Motor neuron (in vitro differentiated cells): ENCODE measurements around the gene RGS12. TPM values are rescaled to one million over a fixed set of nuclear protein-coding genes. Genes with fewer than 3 reads are reported as not detected.

Experiments used
- ATAC-seq, 8 experiments: fragments of 200-7000 bp; cut with Tn5 transposase; replicated peaks in 6 of 8; 2 replicates each; pipeline ENCODE4 v1.8.0; 2021; ENCODE audit warnings: mild to moderate bottlenecking in 8 of 8, moderate library complexity in 8 of 8
- H3K27ac ChIP-seq, 2 donors: fragments of 250-450 bp; sonication (Bioruptor Pico); 2 replicates each; pipeline ENCODE4 v1.9.0; 2021; ENCODE audit warnings: antibody characterized with exemption in 2 of 2, mild to moderate bottlenecking in 2 of 2, moderate library complexity in 1 of 2
- H3K4me1 ChIP-seq, 2 donors: fragments of 250-450 bp; sonication (Bioruptor Pico); replicated peaks in 1 of 2; 2 replicates each; pipeline ENCODE4 v1.6.1; 2021; ENCODE audit warnings: antibody characterized with exemption in 2 of 2, mild to moderate bottlenecking in 2 of 2, moderate library complexity in 1 of 2
- H3K4me3 ChIP-seq, 5 donors: fragments of 250-450 bp; sonication (Bioruptor Pico); 2 replicates each; pipeline ENCODE4 v1.9.0; 2021; ENCODE audit warnings: antibody characterized with exemption in 5 of 5, mild to moderate bottlenecking in 5 of 5, moderate library complexity in 4 of 5
- WGBS, 10 experiments: fragments of 450-650 bp; shearing (Covaris generic); methylation state at CpG; one replicate each; pipeline ENCODE4 v1.0.0; 2022; 5-methylcytosine and 5-hydroxymethylcytosine counted together
- in situ Hi-C, 9 experiments: fragments of 400-800 bp; cut with MboI; loops; one replicate each; pipeline ENCODE4 v1.15.0; 2021; ENCODE audit warnings: low sequenced_read_pairs in 9 of 9, low pct_unique_long_range_greater_than_20kb in 2 of 9; ENCODE audit not compliant: unreplicated experiment in 9 of 9
- total RNA-seq, 8 experiments: library from RNA; unstranded; fragments of 300-600 nt; gene quantifications; 2 replicates each; pipeline versions ENCODE4 v1.2.3 to v1.2.4, GENCODE V29; 2022

Gene RGS12
- total RNA-seq, 8 experiments from 2014 or later = 11.8 to 38.3 (median 26.2) TPM

- Histone ChIP-seq H3K4me1 (peaks cover 32 to 34% of the 10 kb centered on the region in 2 donors), H3K4me3 (no peak overlapping the region), H3K27ac (no peak overlapping the region)
- WGBS, 10 experiments = 87 to 100% (median 96%) methylated on average over 2 to 6 of the region's 22 CpGs; no CpG with 5 or more reads in 4 of the 10 experiments
- ATAC-seq = no peak
- in situ Hi-C loops = no loop called here
Measured at GRCh38 chr4:3317656-3318211, 24.9 kb downstream of the RGS12 start.

DNA sequence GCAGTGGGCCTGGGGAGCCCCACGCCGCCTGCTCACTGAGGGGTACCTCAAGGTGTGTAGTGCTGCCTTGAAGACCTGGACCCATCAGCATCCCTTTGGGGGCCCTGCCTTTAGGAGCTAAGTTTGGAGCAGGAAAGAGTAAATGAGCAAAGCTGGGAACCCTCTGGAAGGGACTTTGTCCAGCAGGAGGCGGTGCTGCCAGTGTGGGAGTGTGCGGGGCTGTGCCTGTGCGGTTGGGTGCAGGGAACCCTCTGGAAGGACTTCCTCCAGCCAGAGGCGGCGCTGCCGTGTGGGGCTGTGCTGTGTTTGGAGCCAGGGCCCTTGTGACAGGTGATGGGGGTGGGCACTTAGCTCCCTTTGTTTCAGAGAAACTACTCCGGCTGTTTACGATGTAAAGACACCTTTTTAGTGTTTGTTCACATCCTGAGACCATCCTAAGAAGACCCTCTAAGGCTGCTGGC is 25.8 kb downstream of the RGS12 start:
- no peak overlapping the region for H3K4me3 ChIP-seq
- peak in 1 of 8 experiments; percentile 40 for ATAC-seq
- peaks cover 34% of the 10 kb centered on the region in 2 donors for H3K4me1 ChIP-seq
- 60 to 100% (median 93%) methylated on average over 1 to 3 of the region's 10 CpGs; no CpG with 5 or more reads in 5 of the 10 experiments for WGBS, 10 experiments
- H3K27ac ChIP-seq = no peak overlapping the region
- in situ Hi-C loops = no loop called here

DNA sequence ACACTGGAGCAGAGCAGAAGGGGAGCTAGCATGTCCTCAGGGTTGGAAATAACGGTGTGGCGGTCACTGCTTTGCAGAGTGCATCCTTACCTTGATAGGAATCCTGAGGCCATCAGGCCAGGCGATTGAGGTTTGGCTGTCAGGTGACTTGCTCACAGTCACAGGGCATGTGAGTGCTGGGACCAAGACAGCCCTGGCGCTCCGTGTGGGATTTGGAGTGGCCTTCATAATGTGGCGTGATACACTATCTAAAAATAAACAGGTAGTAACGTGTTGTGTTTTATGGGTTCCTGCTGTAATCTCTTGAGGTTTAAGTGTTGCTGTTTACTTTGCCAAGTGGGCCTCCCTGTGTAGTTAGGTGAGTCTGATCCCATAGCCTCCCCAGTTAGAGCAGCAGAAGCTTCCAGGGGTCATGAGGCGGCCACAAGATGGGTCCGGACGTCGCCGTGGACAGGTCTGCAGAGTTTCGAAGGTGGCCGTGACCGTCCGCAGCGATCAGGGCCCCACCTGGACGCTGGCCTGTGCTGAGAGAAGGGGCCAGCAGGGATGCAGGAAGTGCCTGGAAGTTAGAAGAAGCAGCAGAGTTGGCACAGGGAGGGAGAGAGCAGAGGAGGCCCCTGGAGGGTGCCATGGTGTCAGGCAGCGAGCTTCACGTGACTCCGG is 27.7 kb downstream of the RGS12 start:
- Histone ChIP-seq H3K4me3 (no peak overlapping the region), H3K27ac (peak overlapping the region; percentile 76 to 79), H3K4me1 (peaks cover 33% of the 10 kb centered on the region in 2 donors)
- in situ Hi-C loops = no loop called here
- ATAC-seq = no peak
- 89 to 100% (median 95%) methylated on average over 1 to 8 of the region's 21 CpGs; no CpG with 5 or more reads in 4 of the 10 experiments for WGBS, 10 experiments

DNA sequence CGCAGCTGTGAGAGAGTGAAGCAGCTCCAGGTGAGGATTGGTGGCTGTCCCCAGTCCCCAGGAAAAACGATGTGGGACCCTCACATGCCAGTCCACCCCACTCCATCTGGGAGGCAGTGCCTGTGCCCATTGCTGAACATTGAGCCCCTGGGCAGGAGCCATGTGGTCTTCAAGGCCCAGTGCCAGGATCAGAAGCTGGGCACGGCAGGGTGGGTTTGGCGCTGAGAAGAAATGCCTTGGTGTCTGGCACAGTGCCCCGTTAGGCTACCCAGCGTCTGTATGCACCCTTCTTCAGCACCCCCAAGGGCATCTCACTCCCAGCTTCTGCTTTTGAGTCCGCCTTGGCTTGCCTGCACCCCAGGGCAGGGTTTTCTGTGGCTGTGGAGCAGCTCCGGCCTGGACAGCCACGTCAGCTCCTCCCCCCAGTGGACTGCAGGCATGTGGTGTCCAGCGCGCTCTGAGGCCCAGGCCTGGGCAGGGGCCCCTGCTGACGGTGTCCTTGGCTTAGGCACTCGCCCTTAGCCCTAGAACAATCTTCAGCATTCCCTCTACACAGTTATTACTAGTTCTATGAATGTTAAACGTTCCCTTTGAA is 28.6 kb downstream of the RGS12 start:
- peak; percentile 67 to 90 (median 80) for ATAC-seq
- Histone ChIP-seq H3K4me3 (no peak overlapping the region), H3K4me1 (peaks cover 33% of the 10 kb centered on the region in 2 donors), H3K27ac (peak overlapping the region; percentile 76 to 79)
- 33 to 68% (median 60%) methylated on average over 1 to 8 of the region's 14 CpGs; no CpG with 5 or more reads in 5 of the 10 experiments for WGBS, 10 experiments
- in situ Hi-C loops = no loop called here

DNA sequence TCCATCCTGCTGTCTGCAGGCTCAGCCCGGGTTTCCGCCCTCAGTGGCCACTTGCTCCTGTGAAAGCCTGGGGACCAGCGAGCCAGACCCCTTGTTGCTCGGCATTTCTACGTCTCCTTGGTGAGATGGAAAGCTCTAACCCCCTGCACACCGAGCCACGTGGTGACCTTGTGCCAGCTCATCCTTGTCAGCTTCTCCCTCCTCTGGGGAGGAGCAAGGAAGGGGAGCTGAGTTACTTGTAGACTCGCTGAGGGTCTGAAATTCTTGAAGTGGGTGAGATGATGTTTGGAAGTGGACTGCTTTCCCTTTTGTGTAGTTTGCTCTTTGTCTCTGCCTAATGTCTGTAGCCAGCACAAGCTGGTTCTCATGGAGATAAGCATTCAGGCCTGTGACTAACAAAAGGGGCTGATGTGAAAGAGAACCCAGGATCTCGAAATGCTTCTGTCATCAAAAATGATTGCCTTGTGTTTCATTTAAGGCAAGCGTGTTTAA is 29.3 kb downstream of the RGS12 start:
- in situ Hi-C loops = no loop called here
- 11 to 100% (median 24%) methylated on average over 1 to 10 of the region's 10 CpGs; no CpG with 5 or more reads in 2 of the 10 experiments for WGBS, 10 experiments
- Histone ChIP-seq H3K27ac (peak overlapping the region; percentile 76 to 79), H3K4me1 (peaks cover 33% of the 10 kb centered on the region in 2 donors), H3K4me3 (no peak overlapping the region)
- peak; percentile 38 to 86 (median 82) for ATAC-seq

DNA sequence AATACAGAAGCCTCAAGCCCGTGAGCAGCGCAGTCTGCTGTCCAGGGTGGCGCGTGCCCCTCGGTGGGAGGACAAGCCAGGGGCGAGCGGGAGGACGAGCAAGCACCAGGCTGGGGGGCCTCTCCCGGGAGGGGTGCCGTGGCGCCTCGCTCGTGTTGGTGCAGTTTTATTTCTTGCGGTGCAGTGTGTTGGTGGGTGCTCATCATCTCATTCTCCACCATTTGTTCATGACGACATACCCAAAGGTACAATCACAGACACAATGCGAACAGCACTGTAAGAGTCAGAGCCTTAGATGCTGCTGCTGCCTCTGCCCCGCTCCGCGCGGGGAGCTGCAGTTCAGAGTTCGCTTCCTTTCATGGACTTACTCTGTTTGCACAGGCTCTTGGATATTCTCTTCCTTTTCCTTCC is 30.3 kb downstream of the RGS12 start:
- ATAC-seq = no peak
- WGBS, 10 experiments = 73 to 100% (median 94%) methylated on average over 1 to 12 of the region's 21 CpGs; no CpG with 5 or more reads in 2 of the 10 experiments
- Histone ChIP-seq H3K4me1 (peaks cover 33% of the 10 kb centered on the region in 2 donors), H3K4me3 (no peak overlapping the region), H3K27ac (peak overlapping the region; percentile 76 to 79)
- in situ Hi-C loops = no loop called here

DNA sequence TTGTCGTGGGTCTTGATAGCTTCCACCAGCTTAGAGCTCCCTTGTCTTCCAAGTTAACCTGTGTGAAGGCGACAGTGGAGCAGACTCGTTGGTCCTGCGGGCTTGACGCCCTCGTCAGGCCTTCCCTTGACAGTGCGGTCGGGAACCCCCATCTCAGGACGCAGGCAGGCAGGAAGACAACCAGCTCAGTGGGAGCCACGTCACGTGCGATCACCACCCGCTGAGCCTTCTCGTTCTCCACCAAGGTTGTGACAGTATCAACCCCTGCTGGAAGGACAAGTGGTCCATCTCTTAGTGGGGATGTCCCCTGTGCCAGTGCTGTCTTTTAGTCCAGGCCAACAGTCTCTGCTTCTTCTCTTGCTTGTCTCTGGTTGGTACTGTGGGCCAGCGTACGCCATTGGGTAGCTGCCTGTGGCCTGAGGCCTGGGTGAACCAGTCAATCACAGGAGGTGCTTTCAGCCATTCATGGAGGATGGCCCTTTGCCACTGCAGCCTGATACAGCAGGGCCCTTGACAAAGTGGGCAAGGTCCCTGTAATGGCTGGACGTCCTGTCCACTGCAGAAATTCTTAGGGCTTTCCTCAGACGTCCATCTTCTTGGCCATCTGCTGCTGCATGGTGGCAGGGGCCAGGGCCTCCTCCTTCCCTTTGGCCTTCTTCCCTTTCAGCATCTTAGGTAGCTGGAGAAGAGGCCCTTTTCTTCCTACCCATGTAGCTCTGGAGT is 31.4 kb downstream of the RGS12 start:
- 84 to 100% (median 95%) methylated on average over 1 to 8 of the region's 18 CpGs; no CpG with 5 or more reads in 5 of the 10 experiments for WGBS, 10 experiments
- in situ Hi-C loops = no loop called here
- no peak for ATAC-seq
- H3K4me3 ChIP-seq = no peak overlapping the region
- peaks cover 33% of the 10 kb centered on the region in 2 donors for H3K4me1 ChIP-seq
- H3K27ac ChIP-seq = no peak overlapping the region

GRCh38 chr4:3328814-3329663 is 36.2 kb downstream of the RGS12 start:
- no peak for ATAC-seq
- 78 to 100% (median 93%) methylated on average over 2 to 9 of the region's 10 CpGs for WGBS, 10 experiments
- in situ Hi-C loops = loop anchor here in 1 of 9 experiments (25.0 kb wide), 1 partner anchor 108 kb away; the partner anchor contains the start of gene HGFAC
- Histone ChIP-seq H3K4me3 (no peak overlapping the region), H3K27ac (no peak overlapping the region), H3K4me1 (peaks cover 10 to 11% of the 10 kb centered on the region in 2 donors)

GRCh38 chr4:3329887-3330286 is 37.1 kb downstream of the RGS12 start:
- in situ Hi-C loops = loop anchor here in 1 of 9 experiments (25.0 kb wide), 1 partner anchor 107 kb away; the partner anchor contains the start of gene HGFAC
- Histone ChIP-seq H3K4me1 (peaks cover 10 to 11% of the 10 kb centered on the region in 2 donors), H3K27ac (peak overlapping the region in 1 of 2 donors; percentile 34), H3K4me3 (no peak overlapping the region)
- WGBS, 10 experiments = 50 to 100% (median 78%) methylated on average over 1 to 3 of the region's 3 CpGs
- no peak for ATAC-seq

- Histone ChIP-seq H3K27ac (peak overlapping the region in 1 of 2 donors; percentile 4), H3K4me1 (peaks cover 11 to 16% of the 10 kb centered on the region in 2 donors), H3K4me3 (no peak overlapping the region)
- in situ Hi-C loops = loop anchor here in 1 of 9 experiments (25.0 kb wide), 1 partner anchor 107 kb away; the partner anchor contains the start of gene HGFAC
- WGBS, 10 experiments = 50 to 100% (median 91%) methylated on average over 1 to 5 of the region's 5 CpGs; no CpG with 5 or more reads in 6 of the 10 experiments
- ATAC-seq = peak in 4 of 8 experiments; percentile 25 to 73 (median 67)
Measured at GRCh38 chr4:3330707-3331106, 37.9 kb downstream of the RGS12 start.

- peak in 5 of 8 experiments; percentile 36 to 56 (median 45) for ATAC-seq
- peaks cover 11 to 16% of the 10 kb centered on the region in 2 donors for H3K4me1 ChIP-seq
- no peak overlapping the region for H3K4me3 ChIP-seq
- in situ Hi-C loops = loop anchor here in 1 of 9 experiments (25.0 kb wide), 1 partner anchor 106 kb away; the partner anchor contains the start of gene HGFAC
- H3K27ac ChIP-seq = peak overlapping the region in 1 of 2 donors; percentile 19
- 82 to 100% (median 88%) methylated on average over 2 to 12 of the region's 23 CpGs for WGBS, 10 experiments
Measured at GRCh38 chr4:3331511-3332394, 38.9 kb downstream of the RGS12 start.
